HG02884 (cell line): ENCODE data around the gene DAB2IP.

Experiments used
- ATAC-seq: cut with Tn5 transposase; IDR thresholded peaks from one replicate; pipeline ENCODE4 v1.9.1; 2021; ENCODE audit warnings: mild to moderate bottlenecking, moderate library complexity; ENCODE audit not compliant: unreplicated experiment

Gene DAB2IP

DNA sequence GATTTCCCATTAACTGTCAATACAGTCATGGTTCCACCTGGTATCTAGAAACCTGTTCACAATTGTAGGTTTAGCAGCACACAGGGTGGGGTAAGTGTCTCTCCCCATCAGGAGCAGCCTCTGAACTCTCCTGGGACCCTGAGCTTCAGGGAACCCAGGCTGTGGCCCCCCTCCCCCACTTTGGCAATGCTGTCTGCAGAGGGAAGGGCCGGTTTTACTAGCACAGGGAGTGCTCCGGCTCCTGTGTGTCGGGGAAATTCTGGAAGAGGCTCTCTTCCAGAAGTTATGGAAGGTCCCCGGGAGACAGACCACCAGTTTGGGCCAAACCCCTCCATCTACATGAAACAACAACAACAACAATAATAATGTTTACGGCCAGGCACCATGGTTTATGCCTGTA lies 9.9 kb downstream of the DAB2IP start:
- no peak for ATAC-seq

DNA sequence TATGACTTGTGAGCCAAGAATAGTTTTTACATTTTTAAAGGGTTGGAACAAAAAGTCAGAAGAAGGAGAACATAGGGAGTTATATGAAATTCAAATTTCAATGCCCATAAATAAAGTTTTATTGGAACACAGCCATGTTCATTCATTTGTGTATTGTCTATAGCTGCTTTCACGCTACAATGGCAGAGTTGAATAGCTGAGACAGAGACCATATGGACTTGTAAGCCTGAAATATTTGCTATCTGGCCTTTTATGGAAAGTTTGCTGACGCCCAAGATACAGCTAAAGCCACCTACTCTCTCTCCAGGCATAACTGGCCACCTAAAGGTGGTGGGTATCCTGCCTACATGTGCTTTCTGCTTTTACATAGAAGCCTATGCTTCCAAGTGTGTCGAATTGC lies 10.9 kb downstream of the DAB2IP start:
- ATAC-seq: no peak

- no peak for ATAC-seq
Measured at GRCh38 chr9:121662891-121663580, 11.6 kb downstream of the DAB2IP start.

GRCh38 chr9:121663591-121663990 lies 12.2 kb downstream of the DAB2IP start:
- no peak for ATAC-seq

- ATAC-seq: no peak
Measured at GRCh38 chr9:121666294-121666693, 14.9 kb downstream of the DAB2IP start.

DNA sequence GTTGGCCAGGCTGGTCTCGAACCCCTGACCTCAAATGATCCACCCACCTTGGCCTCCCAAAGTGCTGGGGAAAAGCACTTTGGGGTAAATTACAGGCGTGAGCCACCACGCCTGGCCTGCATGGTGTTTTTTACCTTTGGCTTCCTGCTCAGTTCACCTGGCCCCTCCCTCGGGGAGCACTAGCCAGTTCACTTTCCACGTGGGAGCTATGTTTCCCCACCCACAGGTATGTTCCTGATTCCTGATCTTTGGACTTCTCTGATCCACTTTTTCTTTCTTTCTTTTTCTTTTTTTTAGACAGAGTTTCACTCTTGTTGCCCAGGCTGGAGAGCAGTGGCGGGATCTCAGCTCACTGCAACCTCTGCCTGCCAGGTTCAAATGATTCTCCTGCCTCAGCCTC lies 15.8 kb downstream of the DAB2IP start:
- ATAC-seq: no peak

- ATAC-seq: no peak
Measured at GRCh38 chr9:121667890-121668289, 16.5 kb downstream of the DAB2IP start.

GRCh38 chr9:121670431-121670830 lies 19.0 kb downstream of the DAB2IP start:
- no peak for ATAC-seq

DNA sequence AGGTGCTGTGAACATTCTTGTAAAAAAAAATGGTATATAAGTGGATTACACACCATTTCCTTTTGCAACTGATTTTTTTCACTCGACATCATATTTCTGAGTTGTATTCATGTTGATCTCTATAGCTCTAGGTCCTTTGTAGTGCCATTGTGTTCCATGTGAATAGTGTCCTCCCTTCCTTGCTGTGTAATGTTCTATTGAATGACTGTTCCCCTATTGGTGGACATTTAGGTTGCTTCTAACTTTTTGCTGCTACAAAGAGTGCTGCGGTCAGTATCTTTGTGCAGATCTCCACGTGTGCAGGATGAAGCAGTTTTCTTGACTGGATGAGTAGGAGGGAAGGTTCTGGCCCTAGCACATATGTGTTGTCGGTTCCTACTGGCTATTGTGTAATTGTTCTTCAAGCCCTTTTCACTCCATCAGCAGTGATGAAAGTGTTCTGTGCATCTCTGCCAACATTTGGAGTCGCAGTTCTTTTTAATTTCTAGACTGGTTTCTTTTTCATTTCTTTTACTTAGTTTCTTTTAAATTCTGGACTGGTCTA lies 20.2 kb downstream of the DAB2IP start:
- ATAC-seq: no peak

DNA sequence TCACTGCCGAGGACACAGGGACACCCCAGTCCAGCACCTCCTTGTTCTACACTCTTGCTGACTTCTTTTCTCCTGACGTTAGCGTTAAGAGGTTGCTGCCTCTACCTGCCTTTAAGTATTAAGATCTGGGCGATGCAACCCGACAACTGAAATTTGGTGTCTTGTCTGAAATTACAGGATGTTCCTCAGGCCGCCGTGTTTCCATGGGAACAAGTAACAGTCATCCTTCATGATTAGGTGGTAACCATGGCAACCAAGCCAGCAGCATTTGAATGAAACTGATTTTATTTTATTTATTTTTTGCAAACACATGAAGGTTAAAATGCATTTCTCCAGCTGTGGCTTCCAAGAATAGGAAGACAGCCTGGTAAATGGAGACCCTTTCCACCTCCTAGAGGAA lies 20.8 kb downstream of the DAB2IP start:
- no peak for ATAC-seq

- ATAC-seq: no peak
Measured at GRCh38 chr9:121672986-121673385, 21.6 kb downstream of the DAB2IP start.

DNA sequence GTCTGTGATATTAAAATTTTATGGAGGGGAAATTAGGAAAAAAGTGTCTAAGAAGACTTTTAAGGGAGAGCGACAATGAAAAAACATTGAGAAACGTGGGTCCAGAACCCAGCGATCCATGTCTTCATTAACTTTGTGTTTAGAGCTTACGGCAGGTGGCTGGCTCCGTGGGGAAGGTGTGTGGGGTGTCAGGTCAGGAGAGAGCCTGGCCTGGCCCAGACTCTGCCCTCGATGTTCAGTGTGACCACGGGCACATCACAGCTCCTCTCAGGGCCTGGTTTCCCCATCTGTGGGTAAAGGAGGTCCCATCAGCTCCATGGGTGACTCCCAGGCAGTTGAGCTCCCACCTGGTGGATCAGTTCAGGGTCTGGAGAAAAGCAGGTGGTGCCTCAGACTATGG lies 22.1 kb downstream of the DAB2IP start:
- no peak for ATAC-seq

DNA sequence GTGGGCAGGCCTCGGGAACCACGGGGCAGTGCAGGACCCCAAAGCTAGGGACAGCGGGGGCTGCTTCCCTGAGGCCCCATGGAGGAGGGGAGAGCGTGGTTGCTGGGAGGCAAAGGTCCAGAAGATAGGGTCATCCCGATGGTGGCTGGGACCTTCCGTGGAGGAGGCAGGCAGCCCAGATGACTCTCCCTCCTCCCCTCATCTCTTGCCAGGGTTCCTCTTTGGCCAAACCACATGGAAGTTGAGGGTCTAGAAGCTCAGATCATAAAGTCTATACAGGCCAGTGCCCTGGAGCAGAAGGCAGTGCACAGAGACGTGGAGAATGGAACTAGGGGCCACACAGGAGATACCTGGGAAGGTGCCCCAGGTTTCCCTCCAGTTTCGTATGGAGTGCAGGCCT lies 22.6 kb downstream of the DAB2IP start:
- no peak for ATAC-seq

DNA sequence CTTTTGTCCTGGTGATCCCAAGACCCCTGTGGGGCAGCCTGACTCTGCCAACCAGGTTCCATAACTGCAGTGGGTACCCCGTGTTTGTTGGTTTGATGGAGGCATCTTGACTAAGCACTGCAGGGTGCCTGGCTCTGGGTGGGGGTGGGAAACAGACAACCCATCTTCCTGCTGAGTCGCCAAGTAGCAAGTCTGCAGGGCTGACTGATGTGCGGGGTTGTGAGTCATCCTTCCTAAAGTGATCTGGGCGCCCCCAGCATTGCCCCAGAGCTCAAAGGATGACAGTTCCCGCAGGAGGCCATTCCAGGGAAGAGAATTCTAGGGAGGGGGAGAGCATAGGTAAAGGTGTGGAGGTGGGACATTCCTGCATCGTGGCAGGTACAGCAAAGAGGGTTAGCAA lies 23.5 kb downstream of the DAB2IP start:
- no peak for ATAC-seq

- no peak for ATAC-seq
Measured at GRCh38 chr9:121675381-121675780, 23.9 kb downstream of the DAB2IP start.

DNA sequence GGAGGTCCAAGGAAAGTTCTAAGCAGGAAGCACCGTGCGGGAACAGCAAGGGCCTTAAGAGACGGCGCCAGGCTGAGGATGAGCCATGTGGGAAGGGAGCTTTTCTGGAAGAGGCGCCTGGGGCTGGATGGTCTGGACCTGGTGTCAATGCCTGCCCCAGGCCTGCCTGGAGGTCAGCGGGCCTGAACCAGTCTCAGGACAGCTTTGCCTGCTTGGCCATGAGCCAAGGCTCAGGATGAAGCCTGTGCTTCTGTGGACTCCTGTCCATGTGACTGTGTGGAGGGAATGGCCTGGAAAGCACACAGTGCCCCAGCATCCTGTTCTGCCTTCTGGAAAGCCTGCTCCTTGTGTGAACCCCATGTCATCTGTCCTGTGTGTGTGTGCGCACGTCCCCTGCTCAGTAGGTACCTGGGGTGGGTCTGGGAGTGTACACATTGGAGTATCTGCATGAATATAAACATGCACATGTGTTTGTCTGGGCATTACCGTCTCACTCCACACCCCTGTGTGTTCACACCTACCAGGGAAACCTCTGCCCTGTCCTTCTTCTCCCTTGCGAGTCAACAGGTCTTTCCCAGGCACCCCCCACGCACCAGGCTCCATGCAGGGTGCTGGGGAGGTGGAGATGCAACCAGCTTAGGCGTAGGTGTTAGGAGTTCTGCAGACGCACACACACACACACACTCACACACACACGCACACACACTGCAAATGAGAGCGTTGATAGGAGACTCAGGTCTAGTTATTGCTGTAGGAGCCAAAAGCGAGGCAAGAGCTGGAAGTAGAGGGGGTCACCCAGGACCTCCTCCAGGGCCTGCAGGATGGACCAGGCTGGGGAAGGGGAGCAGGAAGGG lies 24.8 kb downstream of the DAB2IP start:
- ATAC-seq: no peak

DNA sequence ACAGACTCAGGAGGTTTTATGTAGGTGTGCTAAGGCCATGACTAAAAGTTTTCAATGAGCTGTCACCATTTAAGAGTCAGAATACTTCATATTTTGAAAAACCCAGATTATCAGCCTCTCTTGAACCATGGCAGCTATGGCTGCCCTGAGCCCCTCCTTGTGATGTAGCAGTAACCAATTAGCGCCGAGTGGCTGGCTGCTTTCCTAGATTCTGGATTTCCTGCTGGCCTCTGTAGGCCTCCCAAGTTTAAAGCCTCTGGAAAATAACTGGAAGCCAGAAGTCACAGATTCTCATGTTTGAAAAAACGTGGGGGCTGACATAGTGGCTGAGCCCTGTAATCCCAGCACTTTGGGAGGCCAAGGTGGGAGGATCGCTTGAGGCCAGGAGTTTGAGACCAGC lies 25.5 kb downstream of the DAB2IP start:
- ATAC-seq: no peak

DNA sequence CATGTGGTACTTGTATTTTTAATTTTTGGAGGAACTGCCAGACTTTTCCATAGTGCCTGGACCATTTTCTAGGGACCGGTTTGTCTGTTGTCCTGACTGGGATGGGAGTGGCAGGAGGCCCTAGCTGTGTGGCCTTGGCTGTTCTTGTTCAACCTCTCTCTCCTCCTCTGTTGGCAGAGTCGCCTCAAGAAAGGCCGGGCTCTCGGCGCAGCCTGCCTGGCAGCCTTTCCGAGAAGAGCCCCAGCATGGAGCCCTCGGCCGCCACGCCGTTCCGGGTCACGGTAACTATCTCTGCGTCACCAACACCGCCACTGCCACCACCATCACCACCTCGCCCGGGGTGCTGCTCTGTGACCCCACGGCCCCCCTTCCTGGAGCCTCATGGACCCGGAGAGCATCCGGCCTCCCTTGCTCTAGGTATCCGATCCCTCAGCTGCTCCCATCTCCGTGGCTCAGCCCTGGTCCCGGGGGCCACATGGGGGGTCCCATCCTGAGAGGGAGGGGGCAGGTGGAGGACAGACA lies 27.1 kb downstream of the DAB2IP start:
- no peak for ATAC-seq

DNA sequence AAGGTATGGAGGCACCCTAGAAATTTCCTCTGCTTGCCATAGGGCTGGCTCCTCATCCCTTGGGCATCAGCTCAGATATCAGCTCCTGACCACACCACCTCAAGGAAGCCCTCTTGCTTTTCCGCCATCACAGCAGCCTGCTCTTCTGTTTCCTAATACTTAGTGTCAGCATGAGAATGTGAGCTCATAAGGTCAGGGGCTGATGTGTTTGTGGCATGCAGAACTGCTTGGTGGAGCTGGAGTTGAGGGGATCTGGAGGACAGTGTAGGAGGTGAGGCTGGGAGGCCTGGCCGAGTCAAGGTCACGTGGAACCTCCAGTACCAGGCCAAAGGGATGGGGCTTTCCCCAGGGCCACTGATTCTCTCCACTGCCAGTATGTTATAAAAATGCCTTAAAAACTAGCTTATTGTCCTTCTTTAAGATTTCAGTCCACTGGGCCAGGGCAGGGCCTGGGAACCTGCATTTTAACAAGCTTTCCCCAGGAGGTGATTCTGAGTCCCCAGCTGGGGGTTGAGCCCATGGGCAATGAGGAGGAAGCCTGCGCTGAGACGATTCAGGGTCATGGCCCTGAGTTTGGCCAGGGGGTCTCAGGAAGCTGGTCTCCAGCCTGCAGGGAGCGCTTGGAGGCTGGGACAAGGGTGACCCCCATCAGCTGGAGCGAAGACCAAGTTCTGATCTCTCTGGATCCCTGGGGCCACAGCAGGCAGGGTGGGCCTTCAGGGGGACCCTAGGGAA lies 28.6 kb downstream of the DAB2IP start:
- ATAC-seq: no peak

DNA sequence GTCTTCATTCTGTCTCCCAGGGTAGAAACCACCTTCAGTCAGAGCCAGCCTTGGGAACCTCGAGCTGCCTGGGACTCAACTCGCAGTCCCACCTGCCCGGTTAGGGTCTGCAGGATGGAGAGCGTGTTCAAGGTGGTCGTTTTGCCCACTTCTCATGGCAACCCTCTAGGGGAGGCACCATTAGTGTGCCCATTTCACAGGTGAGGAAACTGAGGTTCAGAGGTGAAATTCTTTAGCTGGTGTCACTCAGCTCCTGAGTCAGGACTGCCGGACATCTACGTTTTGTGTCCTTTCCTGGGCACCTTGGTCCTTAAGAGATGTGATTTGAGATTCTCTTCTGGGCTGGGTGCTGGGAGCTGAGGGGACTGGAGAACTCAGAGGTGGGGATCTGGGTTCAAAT lies 30.0 kb downstream of the DAB2IP start:
- ATAC-seq: no peak

GRCh38 chr9:121682201-121682600 lies 30.8 kb downstream of the DAB2IP start:
- no peak for ATAC-seq
